ENCODE results near the gene ZNF680.
"Not testable (repeated sequence)": the region's sequence is repeated elsewhere in the genome, so short reads cannot be mapped to it uniquely, and the experiment has no call there.

Gene ZNF680

GRCh38 chr7:64555046-64555445 is 7.8 kb downstream of the ZNF680 start:
- DNase-seq (ENCODE audit: low read depth), result no peak

- not testable (repeated sequence) for DNase-seq (ENCODE audit: low read depth)
These were observed 8.7 kb downstream of the ZNF680 start for GRCh38 chr7:64554188-64554587.

GRCh38 chr7:64551375-64552142 is 11.3 kb downstream of the ZNF680 start:
- DNase-seq (ENCODE audit: low read depth), result no peak

GRCh38 chr7:64544010-64544409 is 18.9 kb downstream of the ZNF680 start:
- DNase-seq (ENCODE audit: low read depth), result no peak

GRCh38 chr7:64541438-64542359 is 21.2 kb downstream of the ZNF680 start:
- DNase-seq (ENCODE audit: low read depth), result no peak

- DNase-seq (ENCODE audit: low read depth), result no peak
These were observed 29.1 kb downstream of the ZNF680 start for GRCh38 chr7:64533756-64534155.

GRCh38 chr7:64528770-64529169 is 34.1 kb downstream of the ZNF680 start:
- no peak for DNase-seq (ENCODE audit: low read depth)

GRCh38 chr7:64521409-64521984 is 41.4 kb downstream of the ZNF680 start:
- DNase-seq (ENCODE audit: low read depth), result no peak

- no peak for DNase-seq (ENCODE audit: low read depth)
These were observed 46.4 kb downstream of the ZNF680 start for GRCh38 chr7:64516451-64516850.

- no peak for DNase-seq (ENCODE audit: low read depth)
These were observed 47.1 kb downstream of the ZNF680 start for GRCh38 chr7:64515781-64516180.

GRCh38 chr7:64515330-64515729 is 47.5 kb downstream of the ZNF680 start:
- no peak for DNase-seq (ENCODE audit: low read depth)

- no peak for DNase-seq (ENCODE audit: low read depth)
These were observed 53.3 kb downstream of the ZNF680 start for GRCh38 chr7:64509583-64509982.

GRCh38 chr7:64504581-64505120 is 58.2 kb downstream of the ZNF680 start:
- no peak for DNase-seq (ENCODE audit: low read depth)

GRCh38 chr7:64498270-64498669 is 64.6 kb downstream of the ZNF680 start:
- no peak for DNase-seq (ENCODE audit: low read depth)

GRCh38 chr7:64494912-64495461 is 67.9 kb downstream of the ZNF680 start:
- no peak for DNase-seq (ENCODE audit: low read depth)

GRCh38 chr7:64485623-64486022 is 77.2 kb downstream of the ZNF680 start:
- DNase-seq (ENCODE audit: low read depth), result no peak
